WTC11 (cell line): Measurements from ENCODE around the gene AFF2. TPM values are rescaled to one million over a fixed set of nuclear protein-coding genes. Genes with fewer than 3 reads are reported as not detected.

Experiments
- ATAC-seq: fragments of 200-7000 bp; cut with Tn5 transposase; 2 replicates; pipeline ENCODE4 v1.10.0; 2021; ENCODE audit warnings: mild to moderate bottlenecking, moderate library complexity
- CTCF ChIA-PET: fragments of 300-600 bp; sonication (Branson Sonifier 250); formaldehyde crosslinking; loops from one replicate; lab custom pipeline; 2021; ENCODE audit warnings: antibody characterized with exemption; lab: Charles Lee
- POLR2A ChIA-PET: fragments of 350-600 bp; sonication (Branson Sonifier 250); formaldehyde crosslinking; loops from one replicate; lab custom pipeline; 2021; ENCODE audit warnings: antibody characterized with exemption; lab: Charles Lee
- DNase-seq: peaks from one replicate; pipeline ENCODE4 v3.0.0; 2021; ENCODE audit warnings: low spot score
- H3K27ac Mint-ChIP-seq: 2 replicates; pipeline ENCODE4 v1.8.0; 2021; ENCODE audit warnings: mixed read lengths
- H3K27me3 Mint-ChIP-seq: 2 replicates; pipeline ENCODE4 v1.8.0; 2021; ENCODE audit warnings: low read depth, mild to moderate bottlenecking, moderate library complexity, mixed read lengths
- H3K36me3 Mint-ChIP-seq: 2 replicates; pipeline ENCODE4 v1.8.0; 2021; ENCODE audit warnings: mixed read lengths
- H3K4me1 Mint-ChIP-seq: 2 replicates; pipeline ENCODE4 v1.8.0; 2022; ENCODE audit warnings: mixed read lengths
- H3K4me3 Mint-ChIP-seq: 2 replicates; pipeline ENCODE4 v1.8.0; 2021; ENCODE audit warnings: mild to moderate bottlenecking, moderate library complexity, mixed read lengths
- H3K9me3 Mint-ChIP-seq: 2 replicates; pipeline ENCODE4 v1.8.0; 2021; ENCODE audit warnings: mixed read lengths
- ELF4 ChIP-seq: sonication (generic); formaldehyde crosslinking; IDR thresholded peaks from 2 replicates; pipeline ENCODE4 v1.8.1; 2022; ENCODE audit warnings: low read depth, mild to moderate bottlenecking, moderate library complexity, missing genetic modification reagents
- FOXP1 ChIP-seq: sonication (generic); formaldehyde crosslinking; IDR thresholded peaks from 2 replicates; pipeline ENCODE4 v1.8.0; 2022; ENCODE audit warnings: missing genetic modification reagents, mild to moderate bottlenecking, moderate library complexity, borderline replicate concordance
- HMGA2 ChIP-seq: fragments of 250-450 bp; sonication (Bioruptor Pico); IDR thresholded peaks from 2 replicates; pipeline ENCODE4 v1.4.0; 2021; ENCODE audit warnings: mild to moderate bottlenecking, moderate library complexity
- OVOL2 ChIP-seq: fragments of 250-450 bp; sonication (Bioruptor Pico); IDR thresholded peaks from 2 replicates; pipeline ENCODE4 v1.9.0; 2021; ENCODE audit warnings: mild to moderate bottlenecking, borderline replicate concordance
- PRRX2 ChIP-seq: fragments of 250-450 bp; sonication (Bioruptor Pico); IDR thresholded peaks from 2 replicates; pipeline ENCODE4 v1.8.0; 2021; ENCODE audit warnings: mild to moderate bottlenecking
- RELA ChIP-seq: sonication (generic); formaldehyde crosslinking; IDR thresholded peaks from 2 replicates; pipeline ENCODE4 v1.8.1; 2022; ENCODE audit warnings: missing genetic modification reagents, mild to moderate bottlenecking, borderline replicate concordance
- SMAD3 ChIP-seq: sonication (generic); formaldehyde crosslinking; IDR thresholded peaks from 2 replicates; pipeline ENCODE4 v1.8.0; 2022; ENCODE audit warnings: missing genetic modification reagents, mild to moderate bottlenecking, borderline replicate concordance
- SMAD4 ChIP-seq: sonication (generic); formaldehyde crosslinking; IDR thresholded peaks from 2 replicates; pipeline ENCODE4 v1.8.0; 2022; ENCODE audit warnings: mild to moderate bottlenecking, missing genetic modification reagents
- SP1 ChIP-seq: sonication (generic); formaldehyde crosslinking; conservative IDR thresholded peaks from 2 replicates; pipeline ENCODE4 v1.8.1; 2022; ENCODE audit warnings: missing genetic modification reagents
- TCF7 ChIP-seq: sonication (generic); formaldehyde crosslinking; IDR thresholded peaks from 2 replicates; pipeline ENCODE4 v1.8.0; 2022; ENCODE audit warnings: mild to moderate bottlenecking, low read depth, missing genetic modification reagents, moderate library complexity
- TEAD1 ChIP-seq: sonication (generic); formaldehyde crosslinking; IDR thresholded peaks from 2 replicates; pipeline ENCODE4 v1.8.0; 2022; ENCODE audit warnings: mild to moderate bottlenecking, missing genetic modification reagents
- TEAD4 ChIP-seq: sonication (generic); formaldehyde crosslinking; IDR thresholded peaks from 2 replicates; pipeline ENCODE4 v1.8.0; 2022; ENCODE audit warnings: mild to moderate bottlenecking, missing genetic modification reagents
- ZNF121 ChIP-seq: sonication (generic); formaldehyde crosslinking; IDR thresholded peaks from 2 replicates; pipeline ENCODE4 v1.8.0; 2023; ENCODE audit warnings: missing genetic modification reagents
- ZNF423 ChIP-seq: fragments of 250-450 bp; sonication (Bioruptor Pico); IDR thresholded peaks from 2 replicates; pipeline ENCODE4 v2.1.2; 2022; ENCODE audit warnings: mild to moderate bottlenecking, moderate library complexity
- total RNA-seq: library from RNA; stranded (reverse); gene quantifications from 3 replicates; pipeline ENCODE4 v1.2.3, GENCODE V29; 2021
- TF ChIP-seq, protein P1 (sequence below): fragments of 250-450 bp; sonication (Bioruptor Pico); conservative IDR thresholded peaks from 2 replicates; pipeline ENCODE4 v1.9.0; 2021; ENCODE audit warnings: mild to moderate bottlenecking
- TF ChIP-seq, protein P2 (sequence below): sonication (generic); formaldehyde crosslinking; IDR thresholded peaks from 2 replicates; pipeline ENCODE4 v1.8.1; 2023; ENCODE audit warnings: mild to moderate bottlenecking, missing genetic modification reagents
- TF ChIP-seq, protein P3 (sequence below): sonication (generic); formaldehyde crosslinking; IDR thresholded peaks from 2 replicates; pipeline ENCODE4 v1.8.0; 2022; ENCODE audit warnings: mild to moderate bottlenecking, missing genetic modification reagents
- TF ChIP-seq, protein P4 (sequence below): sonication (generic); formaldehyde crosslinking; IDR thresholded peaks from 2 replicates; pipeline ENCODE4 v1.8.0; 2022; ENCODE audit warnings: missing genetic modification reagents
- TF ChIP-seq, protein P5 (sequence below): fragments of 250-450 bp; sonication (Bioruptor Pico); IDR thresholded peaks from 2 replicates; pipeline ENCODE4 v1.8.0; 2021; ENCODE audit warnings: mild to moderate bottlenecking
- TF ChIP-seq, protein P6 (sequence below): sonication (generic); formaldehyde crosslinking; IDR thresholded peaks from 2 replicates; pipeline ENCODE4 v1.8.1; 2023; ENCODE audit warnings: mild to moderate bottlenecking, missing genetic modification reagents
- TF ChIP-seq, protein P7 (sequence below): fragments of 250-450 bp; sonication (Bioruptor Pico); IDR thresholded peaks from 2 replicates; pipeline ENCODE4 v2.1.2; 2022; ENCODE audit warnings: mild to moderate bottlenecking, moderate library complexity

Gene AFF2
- total RNA-seq, 1 experiment from 2014 or later: 7.6 TPM

DNA sequence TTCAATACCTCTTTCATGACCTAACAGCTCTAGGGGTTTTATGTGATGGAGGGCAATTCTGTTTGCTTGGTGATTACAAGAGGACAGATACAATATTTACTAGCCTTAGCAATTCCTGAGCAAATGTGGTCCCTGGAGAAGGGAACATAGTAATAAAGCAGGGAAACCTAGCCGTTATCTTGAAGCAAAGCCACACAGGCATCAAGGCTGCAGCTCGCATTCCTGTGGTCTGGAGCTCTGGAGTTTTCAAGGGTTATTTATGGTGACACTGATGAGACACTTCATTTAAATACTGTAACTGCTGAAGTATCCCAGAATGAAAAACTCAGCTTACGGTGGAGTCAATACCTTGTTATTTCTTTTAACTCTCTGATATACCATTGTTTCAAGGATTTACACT lies 66.8 kb downstream of the AFF2 start (continued):
- TF ChIP-seq, protein P1, sequence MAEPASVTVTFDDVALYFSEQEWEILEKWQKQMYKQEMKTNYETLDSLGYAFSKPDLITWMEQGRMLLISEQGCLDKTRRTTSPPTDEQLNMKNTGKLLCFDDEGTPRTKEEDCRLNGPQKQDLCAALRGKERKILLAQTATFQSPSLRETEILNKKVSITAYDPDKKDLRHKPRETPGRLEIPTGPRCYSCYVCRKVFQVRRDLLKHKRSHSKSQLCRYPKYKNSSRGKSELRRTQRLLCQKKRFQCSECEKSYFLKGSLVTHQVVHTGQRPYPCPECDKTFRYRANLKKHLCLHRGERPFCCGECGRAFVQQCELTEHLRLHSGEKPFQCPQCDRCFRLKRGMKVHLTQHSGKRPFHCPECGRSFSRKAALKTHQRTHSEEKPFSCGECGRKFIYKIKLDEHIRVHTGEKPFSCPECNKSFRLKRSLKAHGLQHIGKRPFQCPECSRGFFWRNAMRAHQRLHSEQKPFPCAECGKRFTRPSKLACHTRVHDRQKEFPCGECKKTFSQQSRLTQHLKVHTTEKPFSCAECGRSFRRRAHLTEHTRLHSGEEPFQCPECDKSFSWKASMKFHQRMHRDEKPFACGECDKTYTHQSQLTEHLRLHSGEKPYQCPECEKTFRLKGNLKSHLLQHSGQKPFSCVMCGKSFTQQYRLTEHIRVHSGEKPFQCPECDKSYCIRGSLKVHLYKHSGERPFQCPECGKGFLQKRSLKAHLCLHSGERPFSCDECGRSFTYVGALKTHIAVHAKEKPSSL: no peak
- TF ChIP-seq, protein P2, sequence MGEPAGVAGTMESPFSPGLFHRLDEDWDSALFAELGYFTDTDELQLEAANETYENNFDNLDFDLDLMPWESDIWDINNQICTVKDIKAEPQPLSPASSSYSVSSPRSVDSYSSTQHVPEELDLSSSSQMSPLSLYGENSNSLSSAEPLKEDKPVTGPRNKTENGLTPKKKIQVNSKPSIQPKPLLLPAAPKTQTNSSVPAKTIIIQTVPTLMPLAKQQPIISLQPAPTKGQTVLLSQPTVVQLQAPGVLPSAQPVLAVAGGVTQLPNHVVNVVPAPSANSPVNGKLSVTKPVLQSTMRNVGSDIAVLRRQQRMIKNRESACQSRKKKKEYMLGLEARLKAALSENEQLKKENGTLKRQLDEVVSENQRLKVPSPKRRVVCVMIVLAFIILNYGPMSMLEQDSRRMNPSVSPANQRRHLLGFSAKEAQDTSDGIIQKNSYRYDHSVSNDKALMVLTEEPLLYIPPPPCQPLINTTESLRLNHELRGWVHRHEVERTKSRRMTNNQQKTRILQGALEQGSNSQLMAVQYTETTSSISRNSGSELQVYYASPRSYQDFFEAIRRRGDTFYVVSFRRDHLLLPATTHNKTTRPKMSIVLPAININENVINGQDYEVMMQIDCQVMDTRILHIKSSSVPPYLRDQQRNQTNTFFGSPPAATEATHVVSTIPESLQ (CRISPR knock-in tag): no peak
- TF ChIP-seq SMAD4: no peak
- TF ChIP-seq, protein P3, sequence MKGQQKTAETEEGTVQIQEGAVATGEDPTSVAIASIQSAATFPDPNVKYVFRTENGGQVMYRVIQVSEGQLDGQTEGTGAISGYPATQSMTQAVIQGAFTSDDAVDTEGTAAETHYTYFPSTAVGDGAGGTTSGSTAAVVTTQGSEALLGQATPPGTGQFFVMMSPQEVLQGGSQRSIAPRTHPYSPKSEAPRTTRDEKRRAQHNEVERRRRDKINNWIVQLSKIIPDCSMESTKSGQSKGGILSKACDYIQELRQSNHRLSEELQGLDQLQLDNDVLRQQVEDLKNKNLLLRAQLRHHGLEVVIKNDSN (CRISPR knock-in tag): no peak
- TF ChIP-seq FOXP1 (CRISPR knock-in tag): no peak
- no peak for TF ChIP-seq TEAD4
- TF ChIP-seq ZNF121 (CRISPR knock-in tag): no peak

DNA sequence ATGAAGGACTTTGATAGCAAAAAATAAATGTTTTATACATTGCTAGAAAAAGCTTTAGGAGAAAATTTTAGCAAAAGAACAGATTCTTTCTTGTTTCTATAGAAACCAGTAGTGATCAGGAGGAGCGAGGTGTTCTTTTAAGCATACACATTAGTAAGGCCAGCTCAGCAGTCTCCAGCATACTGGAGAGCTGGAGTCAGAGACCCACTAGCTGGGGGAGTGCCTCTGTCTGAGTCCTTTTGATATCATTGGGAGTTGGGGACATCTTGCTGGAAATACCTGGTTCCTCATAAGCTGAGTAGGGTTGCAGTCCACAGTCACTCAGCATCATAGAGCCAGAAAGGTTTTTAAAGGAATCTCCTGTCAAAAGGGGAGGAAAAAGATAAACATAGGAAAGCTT lies 67.4 kb downstream of the AFF2 start:
- H3K4me1 Mint-ChIP-seq: peaks cover 22% of the 10 kb centered on the region
- H3K4me3 Mint-ChIP-seq: no peak overlapping the region
- no peak overlapping the region for H3K27ac Mint-ChIP-seq
- DNase-seq (no peak), ATAC-seq (no peak)
- H3K36me3 Mint-ChIP-seq: no peaks in the 10 kb centered on the region
- CTCF ChIA-PET: interaction anchor here (2.1 kb wide), 1 partner anchor 15 kb away, joined by 6 read pairs; no protein-coding TSS in a partner anchor
- POLR2A ChIA-PET: no interaction called here
- H3K9me3 Mint-ChIP-seq: no peaks in the 10 kb centered on the region
- peaks cover 3% of the 10 kb centered on the region for H3K27me3 Mint-ChIP-seq
- no peak for TF ChIP-seq SMAD3 (CRISPR knock-in tag)
- TF ChIP-seq, protein P4, sequence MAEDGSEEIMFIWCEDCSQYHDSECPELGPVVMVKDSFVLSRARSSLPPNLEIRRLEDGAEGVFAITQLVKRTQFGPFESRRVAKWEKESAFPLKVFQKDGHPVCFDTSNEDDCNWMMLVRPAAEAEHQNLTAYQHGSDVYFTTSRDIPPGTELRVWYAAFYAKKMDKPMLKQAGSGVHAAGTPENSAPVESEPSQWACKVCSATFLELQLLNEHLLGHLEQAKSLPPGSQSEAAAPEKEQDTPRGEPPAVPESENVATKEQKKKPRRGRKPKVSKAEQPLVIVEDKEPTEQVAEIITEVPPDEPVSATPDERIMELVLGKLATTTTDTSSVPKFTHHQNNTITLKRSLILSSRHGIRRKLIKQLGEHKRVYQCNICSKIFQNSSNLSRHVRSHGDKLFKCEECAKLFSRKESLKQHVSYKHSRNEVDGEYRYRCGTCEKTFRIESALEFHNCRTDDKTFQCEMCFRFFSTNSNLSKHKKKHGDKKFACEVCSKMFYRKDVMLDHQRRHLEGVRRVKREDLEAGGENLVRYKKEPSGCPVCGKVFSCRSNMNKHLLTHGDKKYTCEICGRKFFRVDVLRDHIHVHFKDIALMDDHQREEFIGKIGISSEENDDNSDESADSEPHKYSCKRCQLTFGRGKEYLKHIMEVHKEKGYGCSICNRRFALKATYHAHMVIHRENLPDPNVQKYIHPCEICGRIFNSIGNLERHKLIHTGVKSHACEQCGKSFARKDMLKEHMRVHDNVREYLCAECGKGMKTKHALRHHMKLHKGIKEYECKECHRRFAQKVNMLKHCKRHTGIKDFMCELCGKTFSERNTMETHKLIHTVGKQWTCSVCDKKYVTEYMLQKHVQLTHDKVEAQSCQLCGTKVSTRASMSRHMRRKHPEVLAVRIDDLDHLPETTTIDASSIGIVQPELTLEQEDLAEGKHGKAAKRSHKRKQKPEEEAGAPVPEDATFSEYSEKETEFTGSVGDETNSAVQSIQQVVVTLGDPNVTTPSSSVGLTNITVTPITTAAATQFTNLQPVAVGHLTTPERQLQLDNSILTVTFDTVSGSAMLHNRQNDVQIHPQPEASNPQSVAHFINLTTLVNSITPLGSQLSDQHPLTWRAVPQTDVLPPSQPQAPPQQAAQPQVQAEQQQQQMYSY (CRISPR knock-in tag): no peak
- no peak for TF ChIP-seq ELF4 (CRISPR knock-in tag)
- TF ChIP-seq TEAD1: no peak
- TF ChIP-seq, protein P5, sequence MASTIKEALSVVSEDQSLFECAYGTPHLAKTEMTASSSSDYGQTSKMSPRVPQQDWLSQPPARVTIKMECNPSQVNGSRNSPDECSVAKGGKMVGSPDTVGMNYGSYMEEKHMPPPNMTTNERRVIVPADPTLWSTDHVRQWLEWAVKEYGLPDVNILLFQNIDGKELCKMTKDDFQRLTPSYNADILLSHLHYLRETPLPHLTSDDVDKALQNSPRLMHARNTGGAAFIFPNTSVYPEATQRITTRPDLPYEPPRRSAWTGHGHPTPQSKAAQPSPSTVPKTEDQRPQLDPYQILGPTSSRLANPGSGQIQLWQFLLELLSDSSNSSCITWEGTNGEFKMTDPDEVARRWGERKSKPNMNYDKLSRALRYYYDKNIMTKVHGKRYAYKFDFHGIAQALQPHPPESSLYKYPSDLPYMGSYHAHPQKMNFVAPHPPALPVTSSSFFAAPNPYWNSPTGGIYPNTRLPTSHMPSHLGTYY (CRISPR knock-in tag): no peak
- TF ChIP-seq ZNF423 (CRISPR knock-in tag): no peak
- no peak for TF ChIP-seq TCF7 (CRISPR knock-in tag)
- TF ChIP-seq, protein P1: no peak
- TF ChIP-seq, protein P6, sequence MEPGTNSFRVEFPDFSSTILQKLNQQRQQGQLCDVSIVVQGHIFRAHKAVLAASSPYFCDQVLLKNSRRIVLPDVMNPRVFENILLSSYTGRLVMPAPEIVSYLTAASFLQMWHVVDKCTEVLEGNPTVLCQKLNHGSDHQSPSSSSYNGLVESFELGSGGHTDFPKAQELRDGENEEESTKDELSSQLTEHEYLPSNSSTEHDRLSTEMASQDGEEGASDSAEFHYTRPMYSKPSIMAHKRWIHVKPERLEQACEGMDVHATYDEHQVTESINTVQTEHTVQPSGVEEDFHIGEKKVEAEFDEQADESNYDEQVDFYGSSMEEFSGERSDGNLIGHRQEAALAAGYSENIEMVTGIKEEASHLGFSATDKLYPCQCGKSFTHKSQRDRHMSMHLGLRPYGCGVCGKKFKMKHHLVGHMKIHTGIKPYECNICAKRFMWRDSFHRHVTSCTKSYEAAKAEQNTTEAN (CRISPR knock-in tag): no peak
- no peak for TF ChIP-seq HMGA2 (CRISPR knock-in tag)
- TF ChIP-seq PRRX2 (CRISPR knock-in tag): no peak
- no peak for TF ChIP-seq RELA (CRISPR knock-in tag)
- no peak for TF ChIP-seq SP1 (CRISPR knock-in tag)
- TF ChIP-seq, protein P7, sequence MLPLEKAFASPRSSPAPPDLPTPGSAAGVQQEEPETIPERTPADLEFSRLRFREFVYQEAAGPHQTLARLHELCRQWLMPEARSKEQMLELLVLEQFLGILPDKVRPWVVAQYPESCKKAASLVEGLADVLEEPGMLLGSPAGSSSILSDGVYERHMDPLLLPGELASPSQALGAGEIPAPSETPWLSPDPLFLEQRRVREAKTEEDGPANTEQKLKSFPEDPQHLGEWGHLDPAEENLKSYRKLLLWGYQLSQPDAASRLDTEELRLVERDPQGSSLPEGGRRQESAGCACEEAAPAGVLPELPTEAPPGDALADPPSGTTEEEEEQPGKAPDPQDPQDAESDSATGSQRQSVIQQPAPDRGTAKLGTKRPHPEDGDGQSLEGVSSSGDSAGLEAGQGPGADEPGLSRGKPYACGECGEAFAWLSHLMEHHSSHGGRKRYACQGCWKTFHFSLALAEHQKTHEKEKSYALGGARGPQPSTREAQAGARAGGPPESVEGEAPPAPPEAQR (CRISPR knock-in tag): no peak
- TF ChIP-seq OVOL2 (CRISPR knock-in tag): no peak
